ENCODE data around the gene LIF. TPM values are rescaled to one million over a fixed set of nuclear protein-coding genes. Genes with fewer than 3 reads are reported as not detected.

The LIF gene
- total RNA-seq, 1 donor from 2014 or later = 3.8 TPM

- no peaks in the 10 kb centered on the region for H3K9me3 Mint-ChIP-seq
- TF ChIP-seq CTCF (conservative IDR thresholded peaks at IDR 0.05) = no peak
- peaks cover 9% of the 10 kb centered on the region for H3K27me3 Mint-ChIP-seq
- no peak for DNase-seq (ENCODE audit: extremely low spot score, unreplicated experiment)
- H3K27ac Mint-ChIP-seq = no peak overlapping the region
- H3K4me1 Mint-ChIP-seq (ENCODE audit: unreplicated experiment) = peaks cover 20% of the 10 kb centered on the region
- no peak overlapping the region for H3K4me3 Mint-ChIP-seq
- no peaks in the 10 kb centered on the region for H3K36me3 Mint-ChIP-seq
Observed at GRCh38 chr22:30228509-30229359, 17.8 kb downstream of the LIF start.

DNA sequence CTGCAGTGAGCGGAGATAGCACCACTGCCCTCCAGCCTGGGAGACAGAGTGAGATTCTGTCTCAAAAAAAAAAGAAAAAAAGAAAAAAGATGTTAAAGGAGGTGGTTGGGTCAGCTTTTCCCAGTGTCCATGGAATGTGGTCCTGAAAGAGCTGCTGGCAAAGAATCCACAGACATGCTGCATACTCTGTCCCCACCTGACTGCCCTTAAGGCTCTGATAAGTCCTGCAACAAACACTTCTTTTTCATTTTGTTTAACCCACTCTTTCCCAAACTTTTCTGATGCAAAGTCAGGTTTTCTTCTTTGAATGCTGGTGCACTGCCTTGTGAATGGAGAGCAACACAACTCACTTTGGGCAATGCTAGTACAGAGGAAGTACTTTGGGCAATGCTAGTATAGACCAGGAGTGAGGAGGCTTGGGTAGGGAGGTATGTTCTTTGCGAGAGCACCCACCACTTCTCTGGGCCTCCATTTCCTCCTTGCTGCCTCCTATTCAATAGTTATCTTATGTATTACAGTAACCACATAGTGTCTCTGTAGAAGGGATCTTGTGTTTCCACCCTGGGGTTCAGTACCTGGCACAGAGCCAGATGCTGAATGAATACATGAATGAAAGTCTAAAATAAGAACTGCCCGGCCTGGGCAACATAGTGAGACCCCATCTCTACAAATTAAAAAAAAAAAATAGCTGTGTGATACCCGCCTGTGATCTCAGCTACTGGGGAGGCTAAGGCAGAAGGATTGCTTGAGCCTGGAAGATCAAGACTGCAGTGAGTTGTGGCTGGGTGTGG is 18.9 kb downstream of the LIF start:
- no peaks in the 10 kb centered on the region for H3K9me3 Mint-ChIP-seq
- peaks cover 20% of the 10 kb centered on the region for H3K4me1 Mint-ChIP-seq (ENCODE audit: unreplicated experiment)
- no peak overlapping the region for H3K4me3 Mint-ChIP-seq
- H3K36me3 Mint-ChIP-seq = no peaks in the 10 kb centered on the region
- peaks cover 9% of the 10 kb centered on the region for H3K27me3 Mint-ChIP-seq
- no peak overlapping the region for H3K27ac Mint-ChIP-seq
- DNase-seq (ENCODE audit: extremely low spot score, unreplicated experiment) = no peak
- no peak for TF ChIP-seq CTCF (conservative IDR thresholded peaks at IDR 0.05)

DNA sequence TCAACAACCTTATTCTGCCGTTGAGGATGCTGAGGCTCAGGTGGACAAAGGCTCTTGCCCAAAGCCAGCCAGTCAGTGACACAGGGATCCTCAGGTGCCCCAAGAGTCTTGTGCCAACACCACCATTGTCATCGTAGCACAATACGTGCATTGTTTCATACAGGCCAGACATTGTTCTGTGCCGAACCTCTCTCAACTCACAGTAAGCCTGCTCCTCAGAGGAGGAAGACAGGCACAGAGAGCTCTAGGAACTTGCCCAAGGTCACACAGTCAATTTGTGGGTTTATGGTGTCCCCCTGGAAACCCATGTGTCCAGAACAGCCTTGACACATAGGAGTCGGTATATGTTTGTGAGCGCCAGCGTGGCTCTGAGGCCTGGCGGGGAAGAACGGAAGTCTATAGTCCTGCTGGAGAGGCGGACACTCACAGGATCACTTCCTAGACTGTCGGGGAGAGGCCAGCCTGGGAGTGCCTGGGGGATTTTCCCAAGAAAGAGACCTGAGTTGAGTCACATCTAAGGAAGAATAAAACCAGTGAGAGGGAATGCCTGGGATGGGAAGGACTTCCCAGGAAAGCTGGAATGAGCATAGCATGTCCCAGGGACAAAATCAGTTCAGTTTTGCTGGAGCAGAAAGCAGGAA is 20.2 kb downstream of the LIF start:
- peaks cover 20% of the 10 kb centered on the region for H3K4me1 Mint-ChIP-seq (ENCODE audit: unreplicated experiment)
- DNase-seq (ENCODE audit: extremely low spot score, unreplicated experiment) = no peak
- TF ChIP-seq CTCF (conservative IDR thresholded peaks at IDR 0.05) = no peak

DNA sequence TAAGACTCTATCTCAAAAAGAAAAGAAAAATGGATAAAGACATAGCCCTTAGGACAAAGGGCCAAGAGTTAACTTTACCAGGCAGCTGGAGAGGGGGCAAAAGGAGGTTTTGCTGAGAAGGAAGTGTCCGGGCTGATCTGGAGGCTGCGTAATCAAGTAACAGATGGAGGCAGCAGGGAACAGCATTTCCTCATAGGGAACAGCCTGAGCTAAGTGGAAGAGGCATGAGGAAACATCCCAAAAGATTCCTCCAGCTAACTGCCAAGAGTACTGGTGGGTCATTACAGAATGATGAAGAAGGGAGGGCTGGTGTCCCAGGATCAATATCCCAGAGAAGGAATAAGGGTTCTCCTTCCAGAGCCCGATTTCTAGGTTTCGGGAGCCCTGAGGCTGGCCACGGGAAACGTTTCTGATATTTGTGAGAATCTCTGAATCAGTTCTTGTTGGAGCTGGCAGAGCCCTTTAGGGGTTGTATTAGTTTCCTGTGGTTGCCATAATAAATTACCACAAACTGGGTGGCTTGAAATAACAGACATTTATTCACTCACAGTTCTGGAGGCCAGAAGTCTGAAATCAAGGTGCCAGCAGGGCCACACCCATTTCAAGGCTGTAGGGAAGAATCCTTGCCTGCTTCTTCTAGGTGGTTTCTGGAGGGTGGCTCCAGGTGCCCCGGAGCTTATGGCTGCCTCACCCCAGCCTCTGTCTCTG is 21.2 kb downstream of the LIF start:
- DNase-seq (ENCODE audit: extremely low spot score, unreplicated experiment) = no peak
- no peaks in the 10 kb centered on the region for H3K9me3 Mint-ChIP-seq
- TF ChIP-seq CTCF (conservative IDR thresholded peaks at IDR 0.05) = no peak
- peaks cover 20% of the 10 kb centered on the region for H3K4me1 Mint-ChIP-seq (ENCODE audit: unreplicated experiment)
- H3K36me3 Mint-ChIP-seq = no peaks in the 10 kb centered on the region
- H3K4me3 Mint-ChIP-seq = no peak overlapping the region
- no peak overlapping the region for H3K27ac Mint-ChIP-seq
- H3K27me3 Mint-ChIP-seq = peaks cover 12% of the 10 kb centered on the region

More for the DNA sequence above, 20.2 kb downstream of the LIF start:
- Mint-ChIP-seq H3K27me3 (peaks cover 9% of the 10 kb centered on the region), H3K9me3 (no peaks in the 10 kb centered on the region), H3K4me3 (no peak overlapping the region), H3K36me3 (no peaks in the 10 kb centered on the region), H3K27ac (no peak overlapping the region)

DNA sequence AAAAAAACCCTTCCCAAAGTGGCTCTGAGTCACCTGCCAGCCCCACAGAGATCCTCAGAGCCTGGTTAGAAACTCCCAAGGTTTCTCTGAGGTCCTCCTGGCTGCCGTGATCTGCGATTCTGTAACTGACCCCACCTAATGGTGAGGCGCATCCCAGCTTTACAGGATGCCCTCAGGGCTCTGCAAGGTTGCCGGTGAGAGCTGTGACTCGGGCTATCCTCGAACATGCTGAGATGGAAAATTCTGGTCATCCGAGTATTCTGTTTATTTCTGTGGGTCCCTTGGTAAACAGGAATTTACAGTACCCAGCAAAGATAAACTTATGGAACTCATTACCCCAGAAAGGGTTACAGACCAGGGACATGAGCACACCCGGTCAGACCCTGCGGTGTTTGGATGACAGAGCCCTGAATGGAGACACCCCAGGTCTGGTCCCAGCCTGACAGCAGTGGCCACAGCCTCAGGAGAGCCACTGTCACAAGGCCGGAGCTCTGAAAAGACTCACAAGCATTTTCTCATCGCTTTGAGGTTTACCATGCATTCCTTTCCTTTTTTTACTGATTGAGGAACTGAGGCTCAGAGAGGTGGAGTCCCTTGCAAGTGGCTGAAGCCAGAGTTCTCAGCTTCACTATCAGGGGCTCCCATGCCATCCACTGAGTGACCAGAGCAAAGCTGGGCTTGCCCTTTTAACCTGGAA is 22.2 kb downstream of the LIF start:
- no peak for TF ChIP-seq CTCF (conservative IDR thresholded peaks at IDR 0.05)
- peaks cover 20% of the 10 kb centered on the region for H3K4me1 Mint-ChIP-seq (ENCODE audit: unreplicated experiment)
- H3K4me3 Mint-ChIP-seq = no peak overlapping the region
- H3K36me3 Mint-ChIP-seq = no peaks in the 10 kb centered on the region
- peaks cover 12% of the 10 kb centered on the region for H3K27me3 Mint-ChIP-seq
- no peak for DNase-seq (ENCODE audit: extremely low spot score, unreplicated experiment)
- H3K9me3 Mint-ChIP-seq = no peaks in the 10 kb centered on the region
- no peak overlapping the region for H3K27ac Mint-ChIP-seq

Measured in type B pancreatic cell (in vitro differentiated cells).